GM13977 (cell line): ENCODE measurements around the gene TRIML2.
"Not testable (repeated sequence)": the region's sequence is repeated elsewhere in the genome, so short reads cannot be mapped to it uniquely, and the experiment has no call there.

Experiments used
- DNase-seq: peaks from one replicate; pipeline ENCODE4 v3.0.0; 2012; ENCODE audit warnings: low spot score
- CTCF ChIP-seq: IDR thresholded peaks from 2 replicates; pipeline ENCODE4 v1.5.1; 2012; ENCODE audit warnings: mild to moderate bottlenecking, control low read depth; ENCODE audit not compliant: insufficient read depth; ENCODE audit errors: extremely low read depth, missing control alignments
- in situ Hi-C: fragments of 300-500 bp; cut with MboI; formaldehyde crosslinking; loops from one replicate; pipeline ENCODE4 v1.12.0; 2022; ENCODE audit warnings: low sequenced_read_pairs, low pct_unique_long_range_greater_than_20kb, mixed read lengths, inconsistent platforms; ENCODE audit not compliant: unreplicated experiment

Gene TRIML2

GRCh38 chr4:188078116-188078515, 31.3 kb downstream of the TRIML2 start:
- in situ Hi-C loops, result no loop called here
- no peak for DNase-seq
- no peak for TF ChIP-seq CTCF

- TF ChIP-seq CTCF, result no peak
- in situ Hi-C loops, result no loop called here
- no peak for DNase-seq
These were observed 33.2 kb downstream of the TRIML2 start for GRCh38 chr4:188076169-188076568.

GRCh38 chr4:188061083-188061482, 48.3 kb downstream of the TRIML2 start:
- no peak for DNase-seq
- no peak for TF ChIP-seq CTCF
- in situ Hi-C loops, result no loop called here

- in situ Hi-C loops, result no loop called here
- DNase-seq, result no peak
- no peak for TF ChIP-seq CTCF
These were observed 56.1 kb downstream of the TRIML2 start for GRCh38 chr4:188053302-188053701.

- in situ Hi-C loops, result no loop called here
- no peak for TF ChIP-seq CTCF
- DNase-seq, result no peak
These were observed 62.7 kb downstream of the TRIML2 start for GRCh38 chr4:188046657-188047056.

GRCh38 chr4:188045461-188045860, 63.9 kb downstream of the TRIML2 start:
- in situ Hi-C loops, DNase-seq: not testable (repeated sequence)

GRCh38 chr4:188043154-188043553, 66.2 kb downstream of the TRIML2 start:
- no peak for DNase-seq
- in situ Hi-C loops, result no loop called here
- TF ChIP-seq CTCF, result no peak
